Stimulated activated CD8-positive, alpha-beta memory T cell treated with anti-CD3 and anti-CD28 coated beads, Interleukin-4, amount 100 ng/mL, for 24 hours (primary cell): ENCODE measurements around the gene LYRM4.
"Not testable (repeated sequence)": the region's sequence is repeated elsewhere in the genome, so short reads cannot be mapped to it uniquely, and the experiment has no call there.

ENCODE experiments used
- DNase-seq: peaks from one replicate; pipeline ENCODE4 v3.0.0-alpha.2; 2020; ENCODE audit warnings: low read depth

LYRM4 gene

DNA sequence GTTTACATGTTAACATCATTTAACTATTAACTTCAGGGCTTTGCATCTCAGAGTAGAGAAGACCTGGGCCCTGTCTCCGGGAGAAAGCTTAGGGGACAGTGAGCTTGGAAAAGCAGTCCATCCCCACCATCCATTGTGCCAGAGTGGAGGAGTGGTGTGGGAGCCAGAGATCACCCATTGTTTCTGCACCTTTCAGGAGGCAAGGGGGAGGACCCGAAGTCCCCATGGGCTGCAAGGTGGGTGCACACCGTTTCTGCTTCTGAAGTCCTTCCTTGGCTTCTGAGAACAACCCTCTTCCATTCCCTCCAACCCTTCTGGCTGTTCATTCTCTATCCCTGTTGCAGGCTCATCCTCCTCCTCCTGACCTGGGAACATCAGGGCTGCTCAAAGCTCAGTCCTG, 179.6 kb downstream of the LYRM4 start:
- no peak for DNase-seq

DNA sequence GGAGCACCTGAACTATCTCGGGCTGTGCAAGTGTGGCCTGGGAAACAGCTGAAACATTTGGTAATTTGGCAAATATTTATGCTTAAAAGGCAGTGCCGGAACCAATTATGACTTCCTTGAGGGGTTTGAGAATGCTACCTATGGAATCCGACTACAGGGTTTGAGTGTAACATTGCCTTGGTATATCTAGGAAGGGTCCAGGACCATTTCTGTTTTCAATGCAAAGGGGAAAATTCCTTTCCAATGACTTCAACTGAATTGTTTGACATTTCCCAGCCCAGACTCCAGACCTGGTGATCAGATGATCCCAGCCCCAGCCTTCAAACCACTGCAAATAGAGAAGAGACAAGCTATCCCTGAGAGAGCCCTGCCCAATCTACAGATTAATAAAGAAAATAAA, 180.2 kb downstream of the LYRM4 start:
- DNase-seq, result no peak

DNA sequence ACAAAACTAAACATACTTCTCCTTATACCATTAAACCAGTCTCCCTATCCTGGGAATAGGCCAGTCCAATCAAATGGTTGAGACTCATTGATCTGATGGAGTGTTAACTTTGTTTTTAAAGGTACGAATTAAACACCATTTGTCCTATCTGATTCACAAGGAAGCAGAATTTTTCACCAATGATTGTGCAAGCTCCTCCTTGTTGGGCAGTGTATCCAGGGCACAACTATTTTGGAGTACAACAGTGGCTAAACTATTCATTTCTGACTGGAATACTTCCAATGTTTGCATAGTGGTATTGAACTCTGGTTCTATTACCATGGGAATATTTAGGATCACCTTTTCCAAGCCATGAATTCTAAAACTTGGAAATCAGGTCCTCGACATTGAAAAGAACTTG, 181.1 kb downstream of the LYRM4 start:
- no peak for DNase-seq

DNA sequence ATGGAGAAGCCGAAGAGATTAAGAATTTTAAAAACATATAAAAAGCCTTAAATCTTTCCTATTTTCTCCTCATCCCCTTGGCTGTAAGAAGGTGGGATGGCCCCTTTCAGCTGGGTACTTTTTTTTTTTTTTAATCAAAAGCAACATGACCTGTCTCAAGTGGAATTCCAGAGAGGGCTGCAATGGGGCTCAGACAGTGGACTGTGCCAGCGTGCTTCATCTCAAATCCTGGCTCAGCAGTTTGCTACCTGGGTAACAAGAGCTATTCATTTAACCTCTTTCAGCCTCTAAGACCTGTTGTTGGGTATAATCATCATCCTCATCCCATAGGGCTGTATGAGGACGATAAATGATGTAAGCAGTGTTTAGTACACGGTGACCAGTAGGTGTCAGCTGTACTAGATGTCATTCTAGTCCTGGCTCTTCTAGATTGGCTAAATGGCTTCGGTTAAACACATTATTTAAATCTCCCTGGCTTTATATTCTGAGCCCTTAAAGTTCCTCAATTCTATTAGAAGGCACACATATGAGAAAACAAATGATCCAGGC, 182.6 kb downstream of the LYRM4 start:
- DNase-seq, result no peak

DNA sequence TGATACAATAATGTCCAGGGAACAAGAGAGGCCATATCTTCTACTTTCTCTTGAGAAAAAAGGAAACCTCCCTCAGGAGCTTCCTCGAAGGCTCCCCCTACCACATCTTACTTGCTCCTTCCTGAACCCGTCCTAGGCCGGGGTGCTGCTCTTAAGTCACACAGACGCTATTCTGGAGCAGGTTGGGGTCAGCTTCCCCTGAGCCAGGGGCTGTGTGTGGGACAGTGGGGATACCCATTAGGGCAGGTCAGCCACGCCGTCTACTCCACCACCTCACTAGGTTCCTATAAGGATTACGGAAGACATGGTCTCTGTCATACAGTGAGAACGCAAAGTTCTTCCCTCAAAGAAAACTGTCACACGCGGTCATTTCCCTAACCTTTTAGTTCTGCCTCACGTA, 183.8 kb downstream of the LYRM4 start:
- DNase-seq, result no peak

DNA sequence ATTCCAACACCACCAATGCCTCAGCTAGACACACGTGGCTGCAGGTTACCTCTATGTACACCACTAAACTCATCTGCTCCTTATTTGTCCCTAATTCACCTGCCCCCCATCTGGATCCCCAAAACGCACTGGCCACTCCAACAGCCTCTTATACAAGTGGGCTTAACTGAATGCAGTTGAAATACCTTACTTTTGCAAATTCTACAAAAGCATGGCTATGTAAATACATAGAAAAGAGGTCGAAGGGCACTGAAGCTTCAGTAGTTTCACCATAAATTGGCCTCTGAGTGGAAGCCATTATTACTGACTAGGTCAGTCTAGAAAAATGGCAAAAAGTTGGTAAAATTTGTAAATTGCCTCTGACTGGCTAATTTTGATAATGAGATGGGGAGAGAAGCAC, 186.8 kb downstream of the LYRM4 start:
- no peak for DNase-seq

DNA sequence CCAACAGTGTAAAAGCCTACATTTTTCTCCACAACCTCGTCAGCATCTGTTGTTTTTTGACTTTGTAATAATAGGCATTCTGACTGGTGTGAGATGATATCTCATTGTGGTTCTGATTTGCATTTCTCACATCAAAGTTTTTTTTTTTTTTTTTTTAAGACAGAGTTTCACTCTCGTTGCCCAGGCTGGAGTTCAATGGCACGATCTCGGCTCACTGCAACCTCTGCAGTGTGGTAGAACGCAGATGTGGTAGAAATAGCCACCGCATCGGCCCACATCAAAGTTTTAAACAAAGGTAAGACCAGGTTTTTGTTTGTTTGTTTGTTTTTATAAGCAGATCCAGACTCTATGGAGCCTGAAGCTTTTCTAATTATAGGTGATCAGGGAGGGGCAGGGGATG, 188.3 kb downstream of the LYRM4 start:
- DNase-seq, result no peak

DNA sequence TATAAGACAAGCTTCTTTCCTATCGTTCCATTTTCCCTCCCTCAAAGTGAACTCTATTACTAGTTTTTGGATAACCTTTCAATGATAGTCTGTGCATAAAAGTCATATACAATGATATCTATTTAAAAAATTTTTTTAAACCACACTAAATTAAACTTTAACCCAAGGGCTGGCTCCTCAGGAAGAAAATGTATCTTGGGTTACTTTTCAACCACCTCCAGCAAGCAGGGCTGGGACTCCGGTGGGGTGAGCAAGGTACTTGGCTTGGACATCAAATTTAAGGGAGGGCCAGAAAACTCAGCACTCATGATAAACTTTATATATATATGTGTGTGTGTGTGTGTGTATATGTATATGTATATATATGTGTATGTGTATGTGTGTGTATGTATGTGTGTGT, 189.5 kb downstream of the LYRM4 start:
- no peak for DNase-seq

DNA sequence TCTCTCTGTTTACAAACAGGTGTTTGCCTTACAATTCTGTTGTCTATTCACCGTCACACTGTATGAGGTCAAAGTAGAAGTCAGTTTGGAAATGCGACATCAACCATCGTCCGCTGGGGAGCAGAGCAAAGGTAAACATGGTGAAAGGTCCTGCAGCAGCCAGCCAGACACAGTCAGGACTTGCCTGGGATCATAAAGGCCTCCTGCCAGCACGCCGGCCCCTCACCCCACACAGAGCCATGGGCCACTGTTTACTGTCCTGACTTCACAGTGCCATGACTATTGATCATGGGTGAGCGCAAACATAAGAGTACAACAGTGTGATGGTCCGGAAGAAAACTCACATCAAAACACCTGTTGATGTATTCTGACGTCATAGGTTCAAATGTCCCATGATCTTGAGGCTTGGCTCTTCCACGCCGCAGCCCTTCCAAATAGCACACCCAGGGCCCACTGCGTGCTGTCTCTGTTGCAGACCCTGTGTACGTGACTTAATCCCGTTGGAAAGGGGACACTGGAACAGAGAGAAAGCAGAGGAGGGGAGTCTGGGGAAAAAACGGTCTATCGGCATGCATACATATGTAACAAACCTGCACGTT, 192.5 kb downstream of the LYRM4 start:
- DNase-seq, result no peak

DNA sequence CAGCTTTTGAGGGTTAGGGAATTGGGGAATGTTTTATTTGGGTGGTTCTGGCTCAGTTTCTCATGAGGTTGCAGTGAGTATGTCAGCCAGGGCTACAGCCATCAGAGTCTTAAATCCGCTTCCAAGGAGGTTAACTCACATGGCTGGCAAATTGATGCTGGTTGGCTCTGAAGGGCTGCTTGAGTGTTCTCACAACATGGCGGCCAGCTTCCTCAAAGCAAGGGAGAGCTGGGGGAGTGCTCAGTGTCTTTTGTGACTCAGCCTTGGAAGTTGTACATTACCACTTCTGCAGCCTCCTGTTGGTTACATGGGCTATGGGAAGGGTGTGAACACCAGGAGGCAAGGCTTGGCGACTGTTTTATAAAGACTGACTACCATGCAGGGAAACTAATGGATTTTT, 193.4 kb downstream of the LYRM4 start:
- no peak for DNase-seq

DNA sequence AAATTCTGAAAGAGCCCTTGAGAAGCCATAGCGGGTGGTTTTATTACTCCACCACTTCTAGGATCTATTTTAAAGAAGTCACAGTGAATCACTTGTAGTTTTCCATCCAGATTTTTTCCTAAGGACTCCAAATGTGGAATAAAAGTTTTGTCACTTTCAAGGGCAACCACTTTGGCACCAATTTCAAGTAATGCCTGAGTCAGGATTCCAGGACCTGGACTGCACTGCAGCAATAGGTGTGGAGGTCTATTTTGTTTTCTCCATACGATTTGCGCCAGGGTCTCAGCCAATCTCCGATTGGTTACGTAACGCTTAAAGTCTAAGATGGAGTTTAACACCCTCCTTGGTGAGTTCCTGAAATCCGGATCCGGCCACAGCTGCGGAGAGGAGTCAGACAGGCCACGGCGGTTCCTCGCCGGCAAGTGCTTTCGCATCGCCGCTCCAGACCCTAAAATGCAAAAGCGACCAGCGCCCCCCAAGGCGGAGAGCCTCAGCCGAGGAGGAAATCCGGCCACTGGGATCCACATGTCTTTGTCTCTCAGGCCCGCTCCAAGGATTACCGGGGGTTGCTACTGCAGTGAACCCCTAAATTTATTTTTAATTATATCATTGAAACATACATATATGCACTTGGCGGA, 194.2 kb downstream of the LYRM4 start:
- no peak for DNase-seq

DNA sequence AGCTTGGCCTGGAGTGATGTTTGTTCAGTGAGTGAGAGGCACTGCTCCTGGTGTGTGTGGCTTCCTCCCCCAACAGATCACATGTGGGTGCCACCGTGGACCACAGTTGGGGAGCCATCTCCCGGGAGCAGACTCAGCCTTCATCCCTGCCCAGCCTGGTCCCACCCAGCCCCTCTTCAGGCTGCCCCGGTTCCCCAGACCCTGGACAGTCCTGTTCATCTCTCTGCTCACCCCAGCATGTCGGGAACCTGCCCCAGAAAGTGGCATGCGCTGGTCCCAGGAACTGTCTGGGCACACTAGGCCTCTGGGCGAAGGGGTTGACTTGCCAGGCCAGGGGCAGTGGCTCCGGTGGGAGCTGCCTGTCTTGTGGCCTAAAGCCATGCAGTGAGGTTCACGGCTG, 197.1 kb downstream of the LYRM4 start:
- no peak for DNase-seq

DNA sequence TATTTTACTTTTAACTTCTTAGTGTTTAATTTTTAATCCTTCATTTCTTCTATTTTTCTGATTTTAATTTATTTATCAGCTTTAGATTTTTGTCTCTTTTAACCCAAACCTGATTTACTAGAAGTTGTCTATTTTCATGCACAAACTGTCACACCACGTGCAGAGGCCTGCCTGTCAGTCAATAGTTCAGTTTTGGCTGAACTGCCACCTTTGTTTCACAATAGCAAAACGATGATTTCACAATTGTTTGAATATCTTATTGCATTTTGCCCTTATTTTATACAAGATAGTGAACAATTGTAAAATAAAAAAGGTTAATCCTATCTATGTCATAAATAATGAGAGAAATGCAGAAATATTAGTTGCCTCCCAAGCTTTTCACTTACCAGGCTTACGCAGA, 199.6 kb downstream of the LYRM4 start:
- DNase-seq, result no peak

DNA sequence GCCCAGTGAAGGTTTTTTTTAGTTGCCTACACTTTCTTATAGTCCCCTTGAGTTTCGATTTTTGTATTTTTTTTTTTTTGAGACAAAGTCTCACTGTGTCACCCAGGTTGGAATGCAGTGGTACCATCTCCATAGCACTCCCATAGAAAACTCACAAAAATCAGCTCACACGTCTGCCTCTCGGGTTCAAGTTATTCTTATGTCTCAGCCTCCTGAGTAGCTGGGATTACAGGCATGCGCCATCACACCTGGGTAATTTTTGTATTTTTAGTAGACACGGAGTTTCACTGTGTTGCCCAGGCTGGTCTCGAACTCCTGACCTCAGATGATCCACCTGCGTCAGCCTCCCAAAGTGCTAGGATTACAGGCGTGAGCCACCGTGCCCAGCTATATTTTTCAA, 200.3 kb downstream of the LYRM4 start:
- DNase-seq, result not testable (repeated sequence)

DNA sequence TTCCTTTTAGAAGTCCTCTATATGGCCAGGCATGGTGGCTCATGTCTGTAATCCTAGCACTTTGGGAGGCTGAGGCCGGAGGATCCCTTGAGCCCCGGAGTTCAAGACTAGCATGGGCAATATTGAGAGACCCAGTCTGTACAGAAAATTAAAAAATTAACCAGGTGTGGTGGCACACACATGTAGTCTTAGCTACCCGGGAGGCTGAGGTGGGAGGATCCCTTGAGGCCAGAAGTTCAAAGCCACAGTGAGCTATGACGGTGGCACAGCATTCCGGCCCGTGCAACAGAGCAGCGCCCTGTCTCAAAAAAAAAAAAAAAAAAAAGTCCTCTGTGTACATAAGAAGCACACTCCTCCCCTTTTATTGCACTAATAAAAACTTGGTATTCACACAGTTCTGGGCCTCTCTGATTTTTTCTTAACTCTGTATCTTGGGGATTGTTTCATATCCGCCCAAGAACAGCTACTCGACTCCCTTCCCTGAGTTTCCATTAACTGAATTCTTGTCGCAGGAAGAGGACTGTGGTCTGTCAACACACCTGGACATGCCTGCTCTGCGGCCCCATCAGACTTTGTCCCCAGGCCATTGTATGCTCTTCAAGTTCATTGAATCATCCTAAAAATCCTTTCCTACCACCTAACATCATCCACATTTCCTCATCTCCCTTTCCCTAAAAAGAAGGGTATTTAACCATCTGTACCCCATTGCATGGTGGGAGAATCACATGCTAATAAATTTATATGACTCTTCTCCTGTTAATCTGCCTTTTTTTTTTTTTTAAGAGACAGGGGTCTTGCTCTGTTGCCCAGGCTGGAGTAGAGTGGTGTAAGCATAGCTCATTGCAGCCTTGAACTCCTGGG, 201.5 kb downstream of the LYRM4 start:
- no peak for DNase-seq
